ENCODE results near the gene CCDC8. TPM values are rescaled to one million over a fixed set of nuclear protein-coding genes. Genes with fewer than 3 reads are reported as not detected.
"Not testable (repeated sequence)": the region's sequence is repeated elsewhere in the genome, so short reads cannot be mapped to it uniquely, and the experiment has no call there.

Gene CCDC8
- total RNA-seq, 1 donor from 2014 or later = 35.0 TPM

- TF ChIP-seq CTCF (IDR thresholded peaks at IDR 0.05) = no peak
- H3K4me3 Mint-ChIP-seq (ENCODE audit: unreplicated experiment) = no peak overlapping the region
- no peaks in the 10 kb centered on the region for H3K27me3 Mint-ChIP-seq (ENCODE audit: unreplicated experiment)
Observed at GRCh38 chr19:46446021-46446420, 32.7 kb upstream of the CCDC8 start.

GRCh38 chr19:46442808-46443450, 29.6 kb upstream of the CCDC8 start:
- no peaks in the 10 kb centered on the region for H3K9me3 Mint-ChIP-seq (ENCODE audit: unreplicated experiment)
- H3K4me3 Mint-ChIP-seq (ENCODE audit: unreplicated experiment) = no peak overlapping the region
- no peaks in the 10 kb centered on the region for H3K36me3 Mint-ChIP-seq (ENCODE audit: unreplicated experiment)
- TF ChIP-seq CTCF (IDR thresholded peaks at IDR 0.05) = no peak
- H3K4me1 Mint-ChIP-seq (ENCODE audit: unreplicated experiment) = peaks cover 7% of the 10 kb centered on the region
- no peak for DNase-seq (ENCODE audit: extremely low spot score, unreplicated experiment)
- H3K27ac Mint-ChIP-seq (ENCODE audit: unreplicated experiment) = peak overlapping the region; percentile 69
- H3K27me3 Mint-ChIP-seq (ENCODE audit: unreplicated experiment) = no peaks in the 10 kb centered on the region

More at GRCh38 chr19:46446021-46446420, 32.7 kb upstream of the CCDC8 start:
- no peak for DNase-seq (ENCODE audit: extremely low spot score, unreplicated experiment)
- Mint-ChIP-seq H3K9me3 (ENCODE audit: unreplicated experiment) (peaks cover 7% of the 10 kb centered on the region), H3K36me3 (ENCODE audit: unreplicated experiment) (peaks cover 3% of the 10 kb centered on the region), H3K27ac (ENCODE audit: unreplicated experiment) (no peak overlapping the region), H3K4me1 (ENCODE audit: unreplicated experiment) (peaks cover 7% of the 10 kb centered on the region)

GRCh38 chr19:46441866-46442265, 28.5 kb upstream of the CCDC8 start:
- no peak for DNase-seq (ENCODE audit: extremely low spot score, unreplicated experiment)
- no peaks in the 10 kb centered on the region for H3K9me3 Mint-ChIP-seq (ENCODE audit: unreplicated experiment)
- H3K36me3 Mint-ChIP-seq (ENCODE audit: unreplicated experiment) = no peaks in the 10 kb centered on the region
- H3K27ac Mint-ChIP-seq (ENCODE audit: unreplicated experiment) = no peak overlapping the region
- no peak for TF ChIP-seq CTCF (IDR thresholded peaks at IDR 0.05)
- H3K27me3 Mint-ChIP-seq (ENCODE audit: unreplicated experiment) = no peaks in the 10 kb centered on the region
- H3K4me1 Mint-ChIP-seq (ENCODE audit: unreplicated experiment) = peaks cover 7% of the 10 kb centered on the region
- H3K4me3 Mint-ChIP-seq (ENCODE audit: unreplicated experiment) = no peak overlapping the region

- not testable (repeated sequence) for H3K4me1 Mint-ChIP-seq (ENCODE audit: unreplicated experiment); H3K36me3 Mint-ChIP-seq (ENCODE audit: unreplicated experiment); H3K27ac Mint-ChIP-seq (ENCODE audit: unreplicated experiment); H3K27me3 Mint-ChIP-seq (ENCODE audit: unreplicated experiment); H3K4me3 Mint-ChIP-seq (ENCODE audit: unreplicated experiment); H3K9me3 Mint-ChIP-seq (ENCODE audit: unreplicated experiment); DNase-seq (ENCODE audit: extremely low spot score, unreplicated experiment)
Observed at GRCh38 chr19:46435689-46436088, 22.3 kb upstream of the CCDC8 start.

- Mint-ChIP-seq H3K36me3 (ENCODE audit: unreplicated experiment) (no peaks in the 10 kb centered on the region), H3K27ac (ENCODE audit: unreplicated experiment) (no peak overlapping the region), H3K4me1 (ENCODE audit: unreplicated experiment) (no peaks in the 10 kb centered on the region), H3K4me3 (ENCODE audit: unreplicated experiment) (no peak overlapping the region), H3K9me3 (ENCODE audit: unreplicated experiment) (no peaks in the 10 kb centered on the region), H3K27me3 (ENCODE audit: unreplicated experiment) (peaks cover 7% of the 10 kb centered on the region)
- TF ChIP-seq CTCF (IDR thresholded peaks at IDR 0.05) = no peak
- DNase-seq (ENCODE audit: extremely low spot score, unreplicated experiment) = no peak
Observed at GRCh38 chr19:46435009-46435408, 21.6 kb upstream of the CCDC8 start.

GRCh38 chr19:46433470-46433869, 20.1 kb upstream of the CCDC8 start:
- not testable (repeated sequence) for H3K4me1 Mint-ChIP-seq (ENCODE audit: unreplicated experiment); H3K27ac Mint-ChIP-seq (ENCODE audit: unreplicated experiment); DNase-seq (ENCODE audit: extremely low spot score, unreplicated experiment); H3K36me3 Mint-ChIP-seq (ENCODE audit: unreplicated experiment); H3K4me3 Mint-ChIP-seq (ENCODE audit: unreplicated experiment); H3K9me3 Mint-ChIP-seq (ENCODE audit: unreplicated experiment)
- peaks cover 13% of the 10 kb centered on the region for H3K27me3 Mint-ChIP-seq (ENCODE audit: unreplicated experiment)

Measured in osteocyte (in vitro differentiated cells).